ENCODE results near the gene AFF2. TPM values are rescaled to one million over a fixed set of nuclear protein-coding genes. Genes with fewer than 3 reads are reported as not detected.

The AFF2 gene
- polyA plus RNA-seq, 1 experiment, result 0.04 TPM

DNA sequence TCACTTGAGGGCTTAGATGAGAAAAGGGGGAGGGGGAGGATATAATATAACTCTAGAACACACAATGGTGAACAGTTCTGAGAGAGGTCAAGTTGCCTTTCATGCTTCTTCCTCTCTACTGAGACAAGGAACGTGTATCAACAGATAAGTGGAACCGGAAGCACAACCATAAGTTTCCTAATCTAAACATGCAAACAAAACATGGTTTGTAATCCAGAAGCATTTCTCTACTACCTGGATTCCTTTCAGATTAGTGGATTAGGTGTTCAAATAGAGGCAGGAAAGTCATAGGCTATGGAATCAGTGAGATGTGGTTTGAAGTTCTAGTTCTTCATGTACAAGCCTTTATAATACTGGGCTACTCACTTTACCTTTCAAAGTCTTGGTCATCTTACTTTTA is 544.1 kb downstream of the AFF2 start:
- DNase-seq (ENCODE audit: low read depth, low spot score), result no peak
- ChIA-PET POLR2A (no interaction called here), CTCF (no interaction called here)
- Histone ChIP-seq H3K9me3 (ENCODE audit: control insufficient read depth, insufficient read depth, low read length) (no peaks in the 10 kb centered on the region), H3K27me3 (ENCODE audit: control insufficient read depth, insufficient read depth, low read length) (no peaks in the 10 kb centered on the region), H3K4me3 (ENCODE audit: low read depth, low read length) (no peak overlapping the region), H3K27ac (ENCODE audit: low read depth, low read length) (no peak overlapping the region)
- TF ChIP-seq, protein P1, sequence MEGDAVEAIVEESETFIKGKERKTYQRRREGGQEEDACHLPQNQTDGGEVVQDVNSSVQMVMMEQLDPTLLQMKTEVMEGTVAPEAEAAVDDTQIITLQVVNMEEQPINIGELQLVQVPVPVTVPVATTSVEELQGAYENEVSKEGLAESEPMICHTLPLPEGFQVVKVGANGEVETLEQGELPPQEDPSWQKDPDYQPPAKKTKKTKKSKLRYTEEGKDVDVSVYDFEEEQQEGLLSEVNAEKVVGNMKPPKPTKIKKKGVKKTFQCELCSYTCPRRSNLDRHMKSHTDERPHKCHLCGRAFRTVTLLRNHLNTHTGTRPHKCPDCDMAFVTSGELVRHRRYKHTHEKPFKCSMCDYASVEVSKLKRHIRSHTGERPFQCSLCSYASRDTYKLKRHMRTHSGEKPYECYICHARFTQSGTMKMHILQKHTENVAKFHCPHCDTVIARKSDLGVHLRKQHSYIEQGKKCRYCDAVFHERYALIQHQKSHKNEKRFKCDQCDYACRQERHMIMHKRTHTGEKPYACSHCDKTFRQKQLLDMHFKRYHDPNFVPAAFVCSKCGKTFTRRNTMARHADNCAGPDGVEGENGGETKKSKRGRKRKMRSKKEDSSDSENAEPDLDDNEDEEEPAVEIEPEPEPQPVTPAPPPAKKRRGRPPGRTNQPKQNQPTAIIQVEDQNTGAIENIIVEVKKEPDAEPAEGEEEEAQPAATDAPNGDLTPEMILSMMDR (IDR thresholded peaks at IDR 0.05; ENCODE audit: low read depth, low read length), result no peak

DNA sequence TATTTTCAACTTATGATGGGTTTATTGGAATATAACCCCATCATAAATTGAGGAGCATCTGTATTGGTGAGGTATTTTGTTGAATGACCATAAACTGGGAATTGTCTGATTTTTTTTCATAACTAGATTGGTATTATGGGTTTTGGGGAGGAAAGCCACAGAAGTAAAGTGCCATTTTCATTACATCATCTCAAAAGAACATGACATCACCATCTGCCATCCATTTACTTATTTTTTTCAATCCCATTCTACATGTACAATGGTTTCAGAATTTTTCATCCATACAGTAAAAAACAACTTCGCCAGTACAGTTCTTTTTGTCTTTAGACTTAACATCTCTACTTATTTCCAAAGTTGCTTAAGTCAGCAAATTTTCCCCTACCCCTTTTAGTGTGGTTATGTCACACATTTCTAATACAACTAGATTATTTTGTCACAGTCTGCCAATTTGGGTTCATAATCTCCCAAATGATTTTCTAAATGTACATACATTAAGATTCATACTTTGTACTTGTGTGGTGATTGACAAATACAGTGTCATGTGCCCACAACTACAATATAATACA is 545.3 kb downstream of the AFF2 start:
- TF ChIP-seq, protein P1 (IDR thresholded peaks at IDR 0.05; ENCODE audit: low read depth, low read length), result no peak
- POLR2A ChIA-PET, result no interaction called here
- no peak for DNase-seq (ENCODE audit: low read depth, low spot score)
- Histone ChIP-seq H3K27me3 (ENCODE audit: control insufficient read depth, insufficient read depth, low read length) (no peaks in the 10 kb centered on the region), H3K27ac (ENCODE audit: low read depth, low read length) (no peak overlapping the region), H3K9me3 (ENCODE audit: control insufficient read depth, insufficient read depth, low read length) (no peaks in the 10 kb centered on the region), H3K4me3 (ENCODE audit: low read depth, low read length) (no peak overlapping the region)
- CTCF ChIA-PET, result no interaction called here

Small RNA genes lying within 50 kb of the gene (small RNA-seq; reads per million reads assigned to genes)
- gene RN7SKP267 (ENCODE audit: insufficient read length, low read depth), result not detected
